ENCODE measurements around the gene GNAT1.

DNA sequence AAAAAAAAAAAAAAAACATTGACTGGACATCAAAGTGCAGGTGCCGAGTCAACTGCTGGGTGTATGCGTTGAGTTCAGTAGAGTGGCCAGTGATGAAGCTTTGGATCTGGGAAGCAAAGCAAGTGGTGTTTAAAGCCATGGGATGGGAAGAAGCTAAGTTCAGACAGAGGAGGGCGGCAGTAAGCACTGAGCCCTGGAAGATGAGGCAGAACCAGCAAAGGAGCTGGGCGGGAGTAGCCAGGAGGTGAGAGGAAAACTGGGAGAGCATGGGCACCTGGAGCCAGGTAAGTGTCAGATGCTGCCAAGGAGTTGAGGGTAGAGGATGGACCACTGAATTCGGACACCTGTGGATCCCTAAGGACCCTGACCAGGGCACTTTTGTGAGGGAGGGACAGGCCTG, 33.2 kb downstream of the GNAT1 start:
- TF ChIP-seq, protein P1, sequence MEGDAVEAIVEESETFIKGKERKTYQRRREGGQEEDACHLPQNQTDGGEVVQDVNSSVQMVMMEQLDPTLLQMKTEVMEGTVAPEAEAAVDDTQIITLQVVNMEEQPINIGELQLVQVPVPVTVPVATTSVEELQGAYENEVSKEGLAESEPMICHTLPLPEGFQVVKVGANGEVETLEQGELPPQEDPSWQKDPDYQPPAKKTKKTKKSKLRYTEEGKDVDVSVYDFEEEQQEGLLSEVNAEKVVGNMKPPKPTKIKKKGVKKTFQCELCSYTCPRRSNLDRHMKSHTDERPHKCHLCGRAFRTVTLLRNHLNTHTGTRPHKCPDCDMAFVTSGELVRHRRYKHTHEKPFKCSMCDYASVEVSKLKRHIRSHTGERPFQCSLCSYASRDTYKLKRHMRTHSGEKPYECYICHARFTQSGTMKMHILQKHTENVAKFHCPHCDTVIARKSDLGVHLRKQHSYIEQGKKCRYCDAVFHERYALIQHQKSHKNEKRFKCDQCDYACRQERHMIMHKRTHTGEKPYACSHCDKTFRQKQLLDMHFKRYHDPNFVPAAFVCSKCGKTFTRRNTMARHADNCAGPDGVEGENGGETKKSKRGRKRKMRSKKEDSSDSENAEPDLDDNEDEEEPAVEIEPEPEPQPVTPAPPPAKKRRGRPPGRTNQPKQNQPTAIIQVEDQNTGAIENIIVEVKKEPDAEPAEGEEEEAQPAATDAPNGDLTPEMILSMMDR (IDR thresholded peaks at IDR 0.05): no peak
- no peak for TF ChIP-seq POLR2AphosphoS5 (IDR thresholded peaks at IDR 0.05)
- TF ChIP-seq POLR2A (IDR thresholded peaks at IDR 0.05): no peak
